Psoas muscle (tissue), 8 donors: ENCODE results near the gene LDLRAD4. TPM values are rescaled to one million over a fixed set of nuclear protein-coding genes. Genes with fewer than 3 reads are reported as not detected.

Experiments used
- ATAC-seq, 4 donors: fragments of 200-7000 bp; cut with Tn5 transposase; one replicate each; pipeline ENCODE4 v1.9.1; 2020; ENCODE audit warnings: moderate library complexity in 3 of 4, mild to moderate bottlenecking in 2 of 4
- DNase-seq, 2 donors: peaks; one replicate each; pipeline ENCODE4 v3.0.0-alpha.2; 2020
- H3K27ac ChIP-seq: fragments of 200-600 bp; one replicate; pipeline ENCODE4 v1.8.0; 2022
- H3K27me3 ChIP-seq, 3 donors: fragments of 200-600 bp in 1 of 3; one replicate each; pipeline versions ENCODE4 v1.6.1 to v1.8.0; 2013 to 2022; ENCODE audit warnings: low read length in 2 of 3, mild to moderate bottlenecking in 2 of 3, moderate library complexity in 1 of 3; ENCODE audit not compliant: insufficient read depth in 3 of 3
- H3K36me3 ChIP-seq, 2 donors: fragments of 200-600 bp in 1 of 2; one replicate each; pipeline versions ENCODE4 v1.6.1 to v1.8.0; 2013 to 2022; ENCODE audit warnings: low read depth in 1 of 2, mild to moderate bottlenecking in 1 of 2, moderate library complexity in 1 of 2; ENCODE audit not compliant: insufficient read depth in 1 of 2
- H3K4me1 ChIP-seq: fragments of 200-600 bp; one replicate; pipeline ENCODE4 v1.8.0; 2022
- H3K4me3 ChIP-seq: fragments of 200-600 bp; one replicate; pipeline ENCODE4 v1.8.0; 2022; ENCODE audit warnings: mild to moderate bottlenecking
- H3K9me3 ChIP-seq: fragments of 200-600 bp; one replicate; pipeline ENCODE4 v1.8.0; 2022
- WGBS, 3 donors: extraction: QIAGEN DNeasy Blood & Tissue Kit; methylation state at CpG; one replicate each; pipeline versions ENCODE4 v1.1.6 to v1.1.7; 2013; 5-methylcytosine and 5-hydroxymethylcytosine counted together
- intact Hi-C, 2 donors: fragments of 100-400 bp; cut with DNase I; formaldehyde crosslinking; loops; one replicate each; pipeline versions ENCODE4 v1.11.0 to v1.14.2; 2022
- polyA plus RNA-seq, 3 donors: library from polyadenylated mRNA; stranded (reverse); fragments of 200-250 nt; gene quantifications; one replicate each; pipeline ENCODE4 v1.2.3, GENCODE V29; 2013
- total RNA-seq, 4 donors: library from RNA; stranded (reverse); fragmentation: NEBNext Ultra II Directional in 2 of 4; extraction: Animal tissue kit (Norgen Biotek cat#: 25700) in 2 of 4; gene quantifications; one replicate each; pipeline versions ENCODE4 v1.2.1 to v1.2.4, GENCODE V29; 2021 to 2023
- TF ChIP-seq, protein P1 (sequence below): fragments of 200-600 bp; IDR thresholded peaks from one replicate; pipeline ENCODE4 v1.8.0; 2022; ENCODE audit warnings: antibody characterized with exemption
- donor health status: healthy with polysubstance abuse.
- donor health status: DM: no; HTN: no; CAD: no; lungs with moderate emphysema.
- donor health status: Bipolar disorder and iron deficiency.
- donor health status: healthy.
- donor health status: DM: yes; HTN: yes; CAD: no.
- donor health status: DM: no; HTN: no; CAD: no.
- donor health status: DM: no; HTN: no; CAD: no.
- donor health status: DM: yes; HTN: yes; CAD: no.

The LDLRAD4 gene
- total and polyA plus RNA-seq, 7 donors, result 1.8 to 13.9 (median 3.8) TPM

DNA sequence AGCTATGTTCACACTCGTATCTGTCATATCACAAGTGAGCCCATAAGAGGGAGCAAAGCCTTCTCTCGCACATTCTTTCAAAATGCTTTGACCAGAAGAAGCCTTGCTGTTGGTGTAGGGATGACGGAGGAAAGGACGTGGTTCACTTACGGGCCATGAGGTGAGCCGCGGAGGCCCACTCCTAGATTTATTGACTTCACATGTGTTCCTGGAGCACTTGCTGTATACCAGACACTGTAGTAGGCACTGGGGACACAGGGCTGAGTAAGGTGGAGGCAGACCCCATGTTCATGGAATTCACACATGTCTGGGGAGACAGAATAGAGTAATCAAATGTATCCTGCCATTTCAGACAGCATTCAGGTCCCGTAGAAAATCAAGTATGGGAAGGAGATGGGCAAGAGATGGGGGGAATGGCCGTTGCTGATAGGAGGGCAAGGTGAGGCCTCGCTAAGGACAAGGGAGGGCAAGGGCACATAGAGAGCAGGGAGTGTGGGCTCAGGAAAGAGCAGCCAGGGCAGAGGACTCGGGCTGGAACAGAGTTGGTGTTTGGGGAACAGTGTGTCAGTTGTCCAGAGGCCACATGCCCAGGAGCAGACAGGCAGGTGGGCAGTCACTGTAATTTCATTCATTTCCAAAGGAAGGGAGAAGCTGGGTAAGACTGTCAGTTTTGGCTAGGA lies 182.2 kb downstream of the LDLRAD4 start:
- Histone ChIP-seq H3K4me1 (no peaks in the 10 kb centered on the region), H3K9me3 (no peaks in the 10 kb centered on the region), H3K4me3 (no peak overlapping the region), H3K36me3 (no peaks in the 10 kb centered on the region), H3K27ac (no peak overlapping the region), H3K27me3 (no peaks in the 10 kb centered on the region)
- 93 to 98% (median 95%) methylated on average over 11 of the region's 11 CpGs for whole genome bisulfite sequencing, 3 donors
- TF ChIP-seq, protein P1, sequence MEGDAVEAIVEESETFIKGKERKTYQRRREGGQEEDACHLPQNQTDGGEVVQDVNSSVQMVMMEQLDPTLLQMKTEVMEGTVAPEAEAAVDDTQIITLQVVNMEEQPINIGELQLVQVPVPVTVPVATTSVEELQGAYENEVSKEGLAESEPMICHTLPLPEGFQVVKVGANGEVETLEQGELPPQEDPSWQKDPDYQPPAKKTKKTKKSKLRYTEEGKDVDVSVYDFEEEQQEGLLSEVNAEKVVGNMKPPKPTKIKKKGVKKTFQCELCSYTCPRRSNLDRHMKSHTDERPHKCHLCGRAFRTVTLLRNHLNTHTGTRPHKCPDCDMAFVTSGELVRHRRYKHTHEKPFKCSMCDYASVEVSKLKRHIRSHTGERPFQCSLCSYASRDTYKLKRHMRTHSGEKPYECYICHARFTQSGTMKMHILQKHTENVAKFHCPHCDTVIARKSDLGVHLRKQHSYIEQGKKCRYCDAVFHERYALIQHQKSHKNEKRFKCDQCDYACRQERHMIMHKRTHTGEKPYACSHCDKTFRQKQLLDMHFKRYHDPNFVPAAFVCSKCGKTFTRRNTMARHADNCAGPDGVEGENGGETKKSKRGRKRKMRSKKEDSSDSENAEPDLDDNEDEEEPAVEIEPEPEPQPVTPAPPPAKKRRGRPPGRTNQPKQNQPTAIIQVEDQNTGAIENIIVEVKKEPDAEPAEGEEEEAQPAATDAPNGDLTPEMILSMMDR, result no peak
- intact Hi-C loops, result no loop called here
- DNase-seq, result no peak
- no peak for ATAC-seq

DNA sequence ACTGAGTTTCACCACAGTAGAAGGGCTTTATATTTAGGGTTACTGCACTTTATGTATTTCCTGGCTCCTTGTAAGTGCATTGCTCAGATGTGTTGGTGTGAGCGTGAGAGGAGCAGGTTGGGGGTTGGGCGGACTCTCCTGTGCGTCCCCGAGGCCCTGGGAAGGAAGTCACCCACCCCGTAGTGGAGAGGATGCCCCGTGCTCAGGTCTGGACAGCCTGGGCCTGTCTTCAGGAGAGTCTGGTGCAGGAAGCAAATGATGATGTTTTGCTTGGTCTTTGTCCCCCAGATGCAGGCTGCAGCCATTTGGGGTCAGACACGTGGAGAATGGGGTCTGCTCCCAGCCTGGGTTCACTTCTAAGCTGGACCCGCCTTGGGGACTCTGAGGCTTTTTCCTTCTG lies 182.8 kb downstream of the LDLRAD4 start:
- no peak overlapping the region for H3K27ac ChIP-seq
- WGBS, 3 donors, result 80 to 82% (median 80%) methylated on average over 8 of the region's 8 CpGs
- TF ChIP-seq, protein P1, result no peak
- H3K9me3 ChIP-seq, result no peaks in the 10 kb centered on the region
- H3K36me3 ChIP-seq, result no peaks in the 10 kb centered on the region
- intact Hi-C loops, result no loop called here
- H3K27me3 ChIP-seq, result no peaks in the 10 kb centered on the region
- peaks cover 4% of the 10 kb centered on the region for H3K4me1 ChIP-seq
- no peak overlapping the region for H3K4me3 ChIP-seq
- ATAC-seq, result no peak
- DNase-seq, result no peak

DNA sequence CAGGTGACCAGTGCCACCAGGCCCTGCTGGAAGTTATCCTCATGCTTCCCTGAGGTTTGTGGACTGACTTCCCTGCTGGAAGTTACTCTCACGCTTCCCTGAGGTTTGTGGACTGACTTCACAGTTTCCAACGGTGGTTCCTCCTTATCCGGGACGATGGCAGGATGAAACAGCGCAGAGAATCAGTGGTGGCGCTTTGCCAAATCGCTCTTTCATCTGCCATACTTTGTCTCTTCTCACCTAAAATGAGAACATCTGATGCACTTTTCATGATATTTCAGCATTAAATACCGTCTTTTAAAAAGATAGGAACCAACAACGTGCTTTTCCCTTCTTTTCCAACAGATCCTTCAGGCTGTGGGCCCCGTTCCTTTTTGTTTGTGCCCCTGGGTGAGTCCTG lies 183.3 kb downstream of the LDLRAD4 start:
- 83 to 91% (median 87%) methylated on average over 10 of the region's 10 CpGs for WGBS, 3 donors
- no peaks in the 10 kb centered on the region for H3K36me3 ChIP-seq
- no peaks in the 10 kb centered on the region for H3K27me3 ChIP-seq
- H3K27ac ChIP-seq, result no peak overlapping the region
- H3K9me3 ChIP-seq, result no peaks in the 10 kb centered on the region
- intact Hi-C loops, result no loop called here
- DNase-seq (no peak), ATAC-seq (no peak)
- TF ChIP-seq, protein P1, result no peak
- peaks cover 6% of the 10 kb centered on the region for H3K4me1 ChIP-seq
- no peak overlapping the region for H3K4me3 ChIP-seq

DNA sequence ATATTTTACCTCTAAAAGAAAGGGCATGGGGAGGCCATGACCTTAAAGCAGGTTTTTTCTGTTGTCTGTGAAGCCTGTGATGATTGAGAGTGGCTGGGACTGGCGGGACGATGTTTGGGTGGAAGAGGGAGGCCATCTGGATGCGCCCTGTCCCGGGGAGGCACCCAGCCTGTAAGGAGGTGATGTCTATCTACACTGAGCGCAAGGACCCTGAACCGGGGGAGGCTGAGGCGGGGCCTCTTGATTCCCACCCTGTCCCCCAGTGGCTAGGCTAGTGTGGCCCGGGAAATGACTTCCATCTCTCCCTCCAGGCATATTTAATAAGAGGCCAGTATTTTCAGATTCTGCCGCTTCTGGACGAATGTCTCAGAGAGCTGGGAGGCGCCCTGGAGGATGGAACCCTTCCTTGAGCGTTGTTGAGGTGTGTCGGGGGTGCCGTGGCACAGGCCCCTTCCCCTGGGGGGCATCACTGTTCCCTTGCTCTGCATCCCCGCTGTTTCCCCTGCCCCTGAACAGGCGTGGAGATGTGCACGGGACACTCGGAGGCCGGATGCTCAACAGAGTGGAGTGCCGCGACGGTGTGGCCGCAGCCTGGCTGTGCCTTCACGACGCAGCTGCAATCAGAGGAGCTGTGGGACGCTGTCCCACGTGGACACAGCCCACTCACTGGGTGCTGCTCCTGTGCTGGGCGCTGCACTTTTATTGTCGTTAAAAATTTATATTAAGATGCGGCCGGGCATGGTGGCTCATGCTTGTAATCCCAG lies 185.4 kb downstream of the LDLRAD4 start:
- DNase-seq (no peak), ATAC-seq (no peak)
- TF ChIP-seq, protein P1, result no peak
- H3K4me1 ChIP-seq, result peaks cover 11% of the 10 kb centered on the region
- no peak overlapping the region for H3K27ac ChIP-seq
- 92 to 96% (median 93%) methylated on average over 31 of the region's 31 CpGs for WGBS, 3 donors
- H3K27me3 ChIP-seq, result no peaks in the 10 kb centered on the region
- H3K9me3 ChIP-seq, result no peaks in the 10 kb centered on the region
- H3K36me3 ChIP-seq, result no peaks in the 10 kb centered on the region
- no peak overlapping the region for H3K4me3 ChIP-seq
- intact Hi-C loops, result no loop called here
